Breast epithelium (tissue), 4 donors: ENCODE results near the gene FYN. TPM values are rescaled to one million over a fixed set of nuclear protein-coding genes. Genes with fewer than 3 reads are reported as not detected.

Experiments
- DNase-seq, 2 donors: peaks; one replicate each; pipeline ENCODE4 v3.0.0-alpha.2; 2019; ENCODE audit warnings: low spot score in 2 of 2
- H3K27ac ChIP-seq, 2 donors: fragments of 200-600 bp; sonication (generic) in 1 of 2; one replicate each; pipeline ENCODE4 v1.5.1; 2016 to 2019; ENCODE audit warnings: mild to moderate bottlenecking in 1 of 2
- H3K27me3 ChIP-seq, 2 donors: fragments of 200-600 bp; sonication (generic) in 1 of 2; one replicate each; pipeline versions ENCODE4 v1.5.1 to v1.6.0; 2017 to 2019; ENCODE audit warnings: control low read depth in 1 of 2, mild to moderate bottlenecking in 1 of 2
- H3K36me3 ChIP-seq: fragments of 200-600 bp; one replicate; pipeline ENCODE4 v1.5.1; 2019
- H3K4me1 ChIP-seq, 2 donors: fragments of 200-600 bp; sonication (generic); one replicate each; pipeline ENCODE4 v1.5.1; 2016 to 2019; ENCODE audit warnings: control low read depth in 1 of 2
- H3K4me3 ChIP-seq, 3 donors: fragments of 200-600 bp; sonication (generic); 1 replicate in 2 of 3; 2 replicates in 1 of 3; pipeline ENCODE4 v1.5.1; 2016 to 2019; ENCODE audit warnings: mild to moderate bottlenecking in 3 of 3, moderate library complexity in 2 of 3
- H3K9me3 ChIP-seq, 2 donors: fragments of 200-600 bp; sonication (generic) in 1 of 2; one replicate each; pipeline ENCODE4 v1.5.1; 2016 to 2019; ENCODE audit warnings: control low read depth in 1 of 2
- POLR2A ChIP-seq: fragments of 450-650 bp; IDR thresholded peaks from one replicate; pipeline ENCODE4 v1.6.1; 2016; ENCODE audit warnings: antibody characterized with exemption, mild to moderate bottlenecking, moderate library complexity
- POLR2AphosphoS5 ChIP-seq, 3 donors: sonication (generic); formaldehyde crosslinking; IDR thresholded peaks; one replicate each; pipeline ENCODE4 v1.6.1; 2017; ENCODE audit warnings: antibody characterized with exemption in 3 of 3
- intact Hi-C: fragments of 100-400 bp; cut with DNase I; formaldehyde crosslinking; loops from one replicate; pipeline ENCODE4 v1.15.1; 2023; ENCODE audit warnings: low total_unique reads
- total RNA-seq, 3 donors: library from RNA; depleted of rRNA; stranded (reverse); fragments of >200 nt; gene quantifications; one replicate each; pipeline ENCODE4 v1.1.0, GENCODE V29; 2016
- TF ChIP-seq, protein P1 (sequence below), 3 donors: fragments of 450-650 bp; IDR thresholded peaks; one replicate each; pipeline ENCODE4 v1.5.1; 2016 to 2017; ENCODE audit warnings: antibody characterized with exemption in 3 of 3, mild to moderate bottlenecking in 3 of 3, moderate library complexity in 3 of 3

Gene FYN
- total RNA-seq, 3 donors from 2014 or later = 44.8 to 209 (median 111) TPM

DNA sequence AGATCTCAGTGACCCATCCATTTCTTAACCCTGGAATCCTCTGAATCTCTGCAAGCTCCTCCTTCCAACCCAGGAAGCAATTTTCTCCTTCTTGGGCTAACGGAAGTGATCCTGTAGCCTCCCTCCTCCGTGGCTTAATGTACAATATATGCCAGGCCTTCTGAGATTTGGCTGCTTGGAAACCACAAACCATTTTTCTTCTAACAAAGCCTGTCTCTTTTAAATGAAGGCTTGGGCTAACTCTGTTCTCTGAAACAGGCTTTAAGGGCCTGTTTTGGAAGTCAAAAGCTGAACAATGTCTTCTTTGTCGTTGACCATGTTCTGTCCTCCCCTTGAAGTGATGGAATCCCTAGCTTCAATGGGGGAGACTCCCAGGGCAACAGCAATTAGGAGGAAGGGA lies 14.9 kb downstream of the FYN start:
- no peaks in the 10 kb centered on the region for H3K4me1 ChIP-seq
- DNase-seq = no peak
- TF ChIP-seq, protein P1, sequence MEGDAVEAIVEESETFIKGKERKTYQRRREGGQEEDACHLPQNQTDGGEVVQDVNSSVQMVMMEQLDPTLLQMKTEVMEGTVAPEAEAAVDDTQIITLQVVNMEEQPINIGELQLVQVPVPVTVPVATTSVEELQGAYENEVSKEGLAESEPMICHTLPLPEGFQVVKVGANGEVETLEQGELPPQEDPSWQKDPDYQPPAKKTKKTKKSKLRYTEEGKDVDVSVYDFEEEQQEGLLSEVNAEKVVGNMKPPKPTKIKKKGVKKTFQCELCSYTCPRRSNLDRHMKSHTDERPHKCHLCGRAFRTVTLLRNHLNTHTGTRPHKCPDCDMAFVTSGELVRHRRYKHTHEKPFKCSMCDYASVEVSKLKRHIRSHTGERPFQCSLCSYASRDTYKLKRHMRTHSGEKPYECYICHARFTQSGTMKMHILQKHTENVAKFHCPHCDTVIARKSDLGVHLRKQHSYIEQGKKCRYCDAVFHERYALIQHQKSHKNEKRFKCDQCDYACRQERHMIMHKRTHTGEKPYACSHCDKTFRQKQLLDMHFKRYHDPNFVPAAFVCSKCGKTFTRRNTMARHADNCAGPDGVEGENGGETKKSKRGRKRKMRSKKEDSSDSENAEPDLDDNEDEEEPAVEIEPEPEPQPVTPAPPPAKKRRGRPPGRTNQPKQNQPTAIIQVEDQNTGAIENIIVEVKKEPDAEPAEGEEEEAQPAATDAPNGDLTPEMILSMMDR (IDR thresholded peaks at IDR 0.05) = no peak
- TF ChIP-seq POLR2A (no peak), POLR2AphosphoS5 (IDR thresholded peaks at IDR 0.05) (no peak)
- peak overlapping the region; percentile 17 to 43 for H3K27ac ChIP-seq
- H3K27me3 ChIP-seq = no peaks in the 10 kb centered on the region
- H3K4me3 ChIP-seq = no peak overlapping the region
- intact Hi-C loops = loop anchor here (5.0 kb wide), 1 partner anchor 36 kb away; no protein-coding TSS in a partner anchor
- H3K9me3 ChIP-seq = no peaks in the 10 kb centered on the region
- no peaks in the 10 kb centered on the region for H3K36me3 ChIP-seq

DNA sequence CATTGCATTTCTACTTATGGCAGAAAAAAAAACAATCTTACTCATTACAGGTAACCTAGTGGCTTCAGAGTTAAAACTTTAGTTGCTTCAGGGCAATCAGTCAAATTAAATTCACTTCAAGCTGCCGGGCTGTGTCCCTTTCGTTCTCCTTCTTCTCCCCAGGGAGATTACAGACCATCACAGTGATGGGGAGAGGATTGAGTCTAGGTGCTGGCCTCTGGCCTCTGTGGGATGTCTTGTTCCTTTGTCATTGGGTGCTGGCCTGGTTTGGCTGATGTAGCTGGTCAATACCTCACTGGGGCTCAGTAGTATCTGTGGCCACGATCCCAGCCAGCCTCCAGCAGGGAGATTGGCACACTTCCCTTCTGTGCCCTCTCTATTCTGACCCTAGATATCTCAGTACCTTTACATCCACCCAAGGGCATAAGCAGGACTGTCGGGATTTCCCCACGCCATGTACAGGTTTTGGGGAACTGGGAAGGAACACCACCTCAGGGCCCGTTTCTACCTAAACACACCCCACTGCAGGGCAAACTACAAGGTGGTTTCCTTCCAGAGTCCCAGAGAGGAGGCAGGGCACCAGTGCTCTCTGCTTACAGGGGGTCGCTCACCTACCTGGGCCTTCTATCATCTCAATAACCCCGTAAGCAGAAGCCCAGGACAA lies 15.4 kb downstream of the FYN start:
- intact Hi-C loops = loop anchor here (5.0 kb wide), 1 partner anchor 36 kb away; no protein-coding TSS in a partner anchor
- Histone ChIP-seq H3K4me3 (no peak overlapping the region), H3K27me3 (no peaks in the 10 kb centered on the region), H3K36me3 (no peaks in the 10 kb centered on the region), H3K4me1 (no peaks in the 10 kb centered on the region), H3K9me3 (no peaks in the 10 kb centered on the region), H3K27ac (peak overlapping the region; percentile 17 to 43)
- TF ChIP-seq, protein P1 (IDR thresholded peaks at IDR 0.05) = no peak
- TF ChIP-seq POLR2A = no peak
- no peak for TF ChIP-seq POLR2AphosphoS5 (IDR thresholded peaks at IDR 0.05)
- DNase-seq = no peak

DNA sequence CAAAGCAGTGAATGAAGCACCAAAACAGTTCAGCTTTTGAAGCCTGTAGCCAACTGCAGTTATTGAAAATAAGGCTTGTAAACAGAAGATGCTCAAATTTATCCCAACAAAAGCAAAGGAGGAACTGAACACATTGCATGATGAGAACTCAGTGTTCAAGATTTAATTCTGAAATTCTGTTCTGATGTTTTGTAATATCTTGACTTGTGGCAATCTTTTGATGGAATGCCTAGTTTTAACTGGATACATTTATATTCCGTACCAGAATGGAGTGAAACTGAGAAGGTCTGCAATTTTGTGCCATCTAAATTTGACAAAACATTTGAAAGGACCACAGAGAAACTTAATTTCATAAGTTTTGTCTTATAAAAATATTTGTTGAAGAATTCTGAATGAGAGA lies 17.5 kb downstream of the FYN start:
- intact Hi-C loops = loop anchor here (5.0 kb wide), 1 partner anchor 33 kb away; no protein-coding TSS in a partner anchor
- no peak overlapping the region for H3K4me3 ChIP-seq
- no peaks in the 10 kb centered on the region for H3K9me3 ChIP-seq
- no peak overlapping the region for H3K27ac ChIP-seq
- no peaks in the 10 kb centered on the region for H3K4me1 ChIP-seq
- DNase-seq = no peak
- no peaks in the 10 kb centered on the region for H3K27me3 ChIP-seq
- TF ChIP-seq, protein P1 (IDR thresholded peaks at IDR 0.05) = no peak
- TF ChIP-seq POLR2AphosphoS5 (IDR thresholded peaks at IDR 0.05) = no peak
- TF ChIP-seq POLR2A = no peak
- H3K36me3 ChIP-seq = no peaks in the 10 kb centered on the region

DNA sequence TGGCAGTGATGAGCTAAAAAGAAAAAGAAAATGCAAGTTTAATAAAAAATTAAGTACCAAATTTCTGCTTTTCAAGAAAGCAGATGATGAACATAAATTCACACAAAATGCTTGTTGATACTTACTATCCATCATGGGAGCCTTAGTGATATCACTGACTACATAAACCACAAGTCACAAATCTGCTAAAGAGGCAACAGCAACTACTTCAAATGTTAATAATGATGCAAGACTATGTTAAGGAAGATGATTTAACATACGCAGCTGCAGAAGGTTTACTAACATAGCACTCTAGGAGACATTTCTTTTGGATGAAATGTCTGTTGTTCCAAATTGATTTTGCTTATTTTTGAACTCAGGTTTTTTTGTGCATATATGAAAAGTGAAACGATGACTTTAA lies 18.6 kb downstream of the FYN start:
- no peak for TF ChIP-seq POLR2AphosphoS5 (IDR thresholded peaks at IDR 0.05)
- TF ChIP-seq, protein P1 (IDR thresholded peaks at IDR 0.05) = no peak
- TF ChIP-seq POLR2A = no peak
- no peak for DNase-seq
- Histone ChIP-seq H3K4me1 (no peaks in the 10 kb centered on the region), H3K36me3 (no peaks in the 10 kb centered on the region), H3K27me3 (no peaks in the 10 kb centered on the region), H3K4me3 (no peak overlapping the region), H3K27ac (no peak overlapping the region), H3K9me3 (no peaks in the 10 kb centered on the region)
- intact Hi-C loops = loop anchor here (5.0 kb wide), 1 partner anchor 32 kb away; no protein-coding TSS in a partner anchor

DNA sequence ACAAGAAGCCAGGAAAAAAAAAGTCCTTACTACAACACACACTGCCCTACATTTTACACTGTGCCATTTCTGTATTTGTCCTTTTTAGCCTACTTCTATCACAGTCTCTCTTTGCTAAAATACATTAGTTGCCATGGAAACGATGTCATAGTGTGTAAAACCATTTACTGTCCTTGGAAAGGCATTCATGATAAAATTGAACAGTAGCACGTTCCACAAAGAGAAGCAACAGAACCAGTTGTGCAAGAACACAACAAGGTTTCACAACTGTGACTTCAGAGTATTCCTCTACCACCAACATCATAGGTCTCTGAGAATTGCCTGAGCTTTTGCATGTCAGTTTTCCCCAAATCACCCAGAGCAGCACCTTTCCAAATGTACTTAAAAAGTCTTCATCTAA lies 20.5 kb downstream of the FYN start:
- no peaks in the 10 kb centered on the region for H3K36me3 ChIP-seq
- H3K27me3 ChIP-seq = no peaks in the 10 kb centered on the region
- H3K4me1 ChIP-seq = no peaks in the 10 kb centered on the region
- no peaks in the 10 kb centered on the region for H3K9me3 ChIP-seq
- H3K4me3 ChIP-seq = no peak overlapping the region
- intact Hi-C loops = no loop called here
- TF ChIP-seq, protein P1 (IDR thresholded peaks at IDR 0.05) = no peak
- TF ChIP-seq POLR2AphosphoS5 (IDR thresholded peaks at IDR 0.05) = peak in 1 of 3 donors; percentile 61
- no peak overlapping the region for H3K27ac ChIP-seq
- no peak for DNase-seq
